Measurements from ENCODE around the gene ASCL2.
"Not testable (repeated sequence)": the region's sequence is repeated elsewhere in the genome, so short reads cannot be mapped to it uniquely, and the experiment has no call there.

ASCL2 gene

DNA sequence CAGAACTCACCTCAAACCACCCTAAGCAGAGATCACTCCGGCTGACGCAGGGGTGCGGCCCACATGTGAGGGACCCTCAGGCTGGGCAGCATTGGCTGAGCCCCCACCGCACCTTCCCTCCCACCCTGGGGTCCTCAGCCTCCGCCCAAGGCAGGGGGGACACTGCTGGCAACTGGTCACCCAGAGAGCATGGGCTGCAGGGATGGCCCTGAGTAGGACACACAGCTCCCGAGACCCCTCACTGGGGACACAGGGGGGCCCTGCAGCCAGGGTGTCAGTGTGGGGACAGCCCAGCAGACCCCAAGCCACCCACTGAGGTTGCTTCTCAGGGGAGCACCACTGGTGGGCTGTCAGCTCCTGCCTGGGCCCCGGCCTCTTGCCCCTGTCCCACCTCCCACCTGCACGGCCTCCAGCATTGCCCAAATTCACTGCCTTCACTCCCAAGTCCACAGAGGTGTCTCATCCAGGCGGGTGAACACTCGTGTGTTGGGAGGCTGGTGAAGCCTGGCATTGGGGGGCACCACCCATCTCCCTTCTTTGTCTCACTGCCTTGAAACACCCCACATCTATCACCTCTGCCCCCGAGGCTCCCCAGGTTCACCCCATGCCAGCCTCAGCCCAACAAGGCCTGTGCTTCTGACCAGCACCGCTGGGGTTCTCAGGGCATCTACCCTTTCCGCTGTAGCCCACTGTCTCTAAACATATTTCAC is 26.7 kb upstream of the ASCL2 start:
- no peak for DNase-seq

DNA sequence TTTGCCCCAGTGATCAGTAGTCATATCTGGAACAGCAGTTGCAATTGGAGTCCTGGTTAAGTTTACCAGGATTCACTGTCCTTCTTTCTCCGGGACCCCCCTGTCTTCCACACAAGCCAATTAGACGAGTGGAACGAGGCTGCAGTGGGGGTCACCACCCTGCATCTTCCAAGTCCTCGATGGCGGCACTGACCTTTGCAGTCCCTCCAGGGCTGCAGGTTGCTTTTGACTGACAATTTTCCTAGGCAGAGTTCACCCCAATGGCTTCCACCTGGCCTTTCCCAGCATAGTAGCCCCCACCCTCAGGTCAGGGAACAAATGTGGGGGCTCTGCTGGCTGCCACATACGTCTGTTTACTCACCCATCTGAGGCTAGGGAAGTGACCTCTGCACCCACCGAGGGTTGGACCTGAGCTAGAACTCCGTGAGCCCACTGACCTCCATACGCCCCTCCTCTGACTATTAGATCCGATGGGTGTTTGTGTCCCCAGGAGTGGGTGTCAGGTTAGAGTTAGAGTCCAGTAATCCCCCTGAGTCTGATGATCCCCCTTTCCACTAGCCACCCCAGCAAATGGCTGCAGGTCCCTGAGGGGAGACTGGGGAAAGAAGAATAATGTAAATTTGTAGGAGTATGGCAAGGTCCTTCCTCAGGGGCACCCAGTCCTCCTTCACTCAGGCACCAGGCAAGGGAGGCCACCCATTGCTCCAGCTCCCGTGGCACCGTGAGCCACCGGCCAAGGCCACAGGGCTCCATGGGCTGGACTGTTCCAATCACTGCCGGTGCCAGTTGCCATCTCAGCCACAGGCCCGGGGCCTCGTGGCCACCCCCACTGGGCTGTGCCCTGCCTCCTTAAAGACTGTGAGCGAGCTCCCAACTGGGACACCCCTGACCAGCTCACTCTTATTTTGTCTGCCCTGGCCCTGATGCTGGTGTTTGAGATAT is 25.9 kb upstream of the ASCL2 start:
- DNase-seq, result no peak

GRCh38 chr11:2294926-2295290 is 24.5 kb upstream of the ASCL2 start:
- DNase-seq, result no peak

DNA sequence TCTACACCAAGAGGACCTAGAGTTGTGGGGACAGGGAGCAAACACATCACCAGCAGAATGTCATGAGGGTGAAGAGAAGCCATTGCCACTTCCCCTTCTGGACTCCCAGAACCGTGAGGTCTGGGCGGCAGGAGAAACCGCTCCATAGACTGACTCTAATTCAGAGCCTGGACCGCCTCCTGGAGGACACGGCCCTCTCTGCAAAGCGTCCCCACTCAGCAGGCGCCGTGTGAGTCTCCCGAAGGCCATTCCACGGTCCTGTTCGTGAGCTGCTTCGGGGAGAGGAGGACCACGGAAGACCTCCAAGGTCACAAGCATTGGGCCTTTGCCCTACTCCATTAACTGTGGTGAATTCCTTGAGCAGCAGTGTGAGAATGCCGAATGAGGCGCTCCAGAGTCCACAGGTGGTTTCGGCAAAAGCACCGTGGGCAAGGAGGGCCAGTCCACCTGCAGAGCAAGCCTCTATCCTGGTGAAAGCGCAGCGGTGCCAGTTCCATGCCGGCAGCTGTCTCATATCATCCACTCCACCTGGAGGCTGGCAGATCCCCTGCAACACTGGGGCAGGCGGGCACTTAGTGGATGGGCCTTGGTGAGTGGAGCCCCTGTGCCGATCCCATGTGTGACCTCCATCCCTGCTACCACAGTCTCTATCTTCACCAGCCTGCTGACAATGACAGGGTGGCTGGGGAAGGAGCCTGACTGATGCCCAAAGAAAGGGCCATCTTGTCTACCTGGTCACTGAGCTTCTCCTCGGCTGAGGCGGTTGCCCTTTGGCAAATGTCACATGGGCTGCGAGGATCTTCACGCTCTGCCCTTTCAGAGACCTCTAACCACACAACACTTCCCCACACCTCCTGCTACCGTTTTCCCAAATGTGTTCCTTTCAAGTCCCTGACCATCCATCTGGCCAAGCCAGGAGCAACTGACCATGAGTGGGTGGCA is 23.9 kb upstream of the ASCL2 start:
- DNase-seq, result no peak

GRCh38 chr11:2293531-2293971 is 23.2 kb upstream of the ASCL2 start:
- DNase-seq, result no peak

- DNase-seq, result no peak
Observed at GRCh38 chr11:2290351-2290841, 20.0 kb upstream of the ASCL2 start.

DNA sequence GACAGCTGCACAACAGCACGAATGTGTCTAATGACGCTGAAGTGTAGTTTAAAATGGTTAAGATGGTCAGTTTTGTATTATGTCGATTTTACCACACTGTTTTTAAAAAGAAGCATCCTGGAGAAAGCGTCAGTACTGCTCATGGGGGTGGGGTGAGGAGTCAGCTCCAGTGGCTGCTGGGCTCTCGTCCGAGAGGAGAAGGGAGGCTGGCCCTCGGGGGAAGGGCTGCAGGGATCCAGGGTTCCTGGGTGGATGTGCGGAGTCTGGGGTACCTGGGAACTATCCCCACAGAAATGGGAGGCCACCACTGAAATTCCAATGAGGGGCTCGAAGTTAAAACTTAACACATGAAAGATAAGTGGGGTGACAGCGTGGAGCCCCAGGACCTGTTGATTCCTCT is 19.5 kb upstream of the ASCL2 start:
- no peak for DNase-seq

- DNase-seq, result no peak
Observed at GRCh38 chr11:2289350-2289749, 19.0 kb upstream of the ASCL2 start.

DNA sequence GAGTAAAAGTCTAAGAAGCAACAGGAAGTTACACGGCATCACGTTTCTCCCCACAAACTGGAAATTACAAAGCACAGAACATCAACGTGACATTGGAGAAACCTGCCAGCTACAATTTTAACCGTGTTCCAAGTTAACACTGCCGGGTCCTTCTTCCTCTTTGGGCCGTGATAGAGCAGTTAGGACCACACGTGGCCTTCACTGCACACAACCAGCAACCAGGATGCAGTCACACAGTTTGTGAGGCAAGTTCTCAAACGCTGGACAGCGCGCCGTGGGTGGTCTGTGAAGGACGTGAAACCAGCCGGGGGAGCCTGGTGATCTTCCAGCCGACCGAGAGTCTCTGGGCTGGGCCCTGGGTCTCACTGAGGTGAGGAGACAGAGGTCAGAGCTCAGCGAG is 16.7 kb upstream of the ASCL2 start:
- no peak for DNase-seq

DNA sequence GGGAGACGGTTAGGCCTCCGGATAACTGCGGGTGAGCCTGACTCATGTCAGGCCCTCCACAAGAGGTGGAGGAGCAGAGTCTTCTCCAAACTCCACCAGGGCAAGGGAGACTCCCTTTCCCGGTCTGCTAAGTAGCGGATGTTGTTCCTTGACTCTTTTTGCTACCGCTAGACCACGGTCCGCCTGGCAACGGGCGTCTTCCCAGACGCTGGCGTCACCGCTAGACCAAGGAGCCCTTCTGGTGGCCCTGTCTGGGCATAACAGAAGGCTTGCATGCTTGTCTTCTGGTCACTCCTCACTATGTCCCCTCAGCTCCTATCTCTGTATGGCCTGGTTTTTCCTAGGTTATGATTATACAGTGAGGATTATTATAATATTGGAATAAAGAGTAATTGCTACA is 16.0 kb upstream of the ASCL2 start:
- not testable (repeated sequence) for DNase-seq

- DNase-seq, result no peak
Observed at GRCh38 chr11:2280208-2280607, 9.8 kb upstream of the ASCL2 start.

- DNase-seq, result no peak
Observed at GRCh38 chr11:2277933-2278523, 7.6 kb upstream of the ASCL2 start.

GRCh38 chr11:2277008-2277346 is 6.6 kb upstream of the ASCL2 start:
- DNase-seq, result no peak

GRCh38 chr11:2276280-2277007 is 6.1 kb upstream of the ASCL2 start:
- DNase-seq, result no peak

DNA sequence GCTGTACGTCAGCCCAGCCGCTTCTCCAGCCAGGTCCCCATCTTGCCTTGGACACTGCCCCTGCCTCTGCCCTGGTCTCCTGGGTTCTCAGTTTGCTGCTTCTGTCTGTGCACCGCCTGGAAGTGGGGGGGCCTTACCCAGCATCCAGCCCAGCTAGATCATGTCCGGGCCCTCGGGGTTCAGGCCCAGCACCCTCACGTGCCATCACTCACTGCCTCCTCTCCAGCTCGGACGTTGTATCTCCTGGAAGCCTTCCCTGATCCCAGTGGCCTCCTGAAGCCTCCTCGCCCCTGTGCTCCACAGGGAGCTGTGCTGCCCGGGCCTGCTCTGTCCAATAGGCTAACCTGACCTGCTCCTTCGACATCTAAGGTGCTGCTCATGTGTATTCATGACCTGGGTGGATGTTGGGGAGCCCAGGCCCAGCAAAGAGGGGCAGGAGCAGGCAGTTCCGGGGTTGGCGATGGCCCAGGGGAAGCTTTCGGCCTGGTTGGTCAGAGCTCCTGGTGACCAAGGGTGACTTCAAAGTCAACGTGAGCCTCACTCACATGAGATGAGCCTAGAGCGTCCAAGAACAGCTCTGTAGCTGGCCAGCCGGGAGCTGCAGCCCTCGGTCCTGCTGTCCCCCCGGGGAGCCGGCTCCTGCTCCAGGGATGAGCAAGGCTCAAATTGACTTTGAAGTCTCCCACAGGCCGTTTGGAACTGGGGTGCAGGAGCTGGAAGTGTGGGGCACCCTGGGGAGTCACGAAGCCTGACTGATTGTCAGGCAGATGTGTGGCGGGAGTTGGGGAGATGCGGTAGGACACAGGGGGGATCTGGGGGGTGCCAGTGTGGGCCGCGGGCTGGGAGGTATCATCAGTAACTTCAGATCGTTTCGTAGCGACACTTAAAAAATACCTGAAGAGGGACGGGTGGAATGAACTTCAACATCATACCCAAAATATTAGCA is 5.2 kb upstream of the ASCL2 start:
- no peak for DNase-seq

DNA sequence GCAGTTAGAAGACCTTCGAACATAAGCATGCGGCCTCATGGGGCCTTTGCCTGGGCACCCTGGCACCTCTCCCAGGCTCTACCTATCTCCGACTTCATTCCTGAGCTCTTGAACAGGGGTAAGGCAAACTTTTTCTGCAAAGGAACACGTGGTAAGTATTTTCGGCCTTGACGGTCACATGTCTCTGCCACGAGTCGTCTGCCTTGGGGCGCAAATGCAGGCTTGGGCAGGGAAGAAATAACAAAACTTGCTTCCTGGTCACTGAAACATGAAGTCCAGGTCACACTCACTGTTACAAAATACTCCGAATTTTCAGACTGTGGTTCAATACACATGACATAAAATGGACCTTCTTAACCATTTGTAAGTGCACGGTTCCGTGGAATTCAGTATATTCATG is 3.4 kb upstream of the ASCL2 start:
- no peak for DNase-seq

DNA sequence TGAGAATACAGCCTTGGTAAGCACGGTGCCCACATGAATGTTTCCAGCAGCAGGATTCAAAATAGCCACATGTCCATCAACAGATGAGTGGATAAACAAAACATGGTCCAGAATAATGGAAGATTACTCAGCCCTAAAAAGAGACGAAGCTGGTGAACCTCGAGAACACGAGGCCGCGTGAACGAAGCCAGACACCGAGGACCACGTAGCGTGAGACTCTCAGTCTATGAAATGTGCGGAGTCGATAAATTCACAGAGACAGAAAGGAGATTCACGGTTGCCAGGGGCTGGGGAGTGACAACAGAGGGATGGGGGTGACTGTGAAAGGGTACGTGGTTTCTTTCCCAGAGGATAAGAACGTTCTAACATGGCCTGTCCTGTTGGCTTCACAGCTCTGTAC is 2.9 kb upstream of the ASCL2 start:
- DNase-seq, result no peak

DNA sequence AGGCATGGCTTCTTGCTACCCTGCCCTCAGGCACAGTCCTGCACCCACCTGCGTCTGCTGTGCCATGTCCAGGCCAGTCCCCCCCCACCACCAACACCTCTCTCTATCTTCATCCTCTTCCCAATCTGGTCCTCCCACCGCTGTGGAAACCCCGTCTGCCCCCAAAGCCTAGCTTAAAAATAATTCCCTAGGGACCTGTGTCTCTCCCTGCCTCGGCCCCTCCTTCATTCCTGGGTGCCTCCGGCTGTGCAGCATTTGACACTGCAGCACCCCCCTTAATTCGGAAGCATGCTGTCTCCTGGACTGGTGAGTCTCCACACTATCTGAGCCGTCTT is 2.5 kb upstream of the ASCL2 start:
- no peak for DNase-seq

DNA sequence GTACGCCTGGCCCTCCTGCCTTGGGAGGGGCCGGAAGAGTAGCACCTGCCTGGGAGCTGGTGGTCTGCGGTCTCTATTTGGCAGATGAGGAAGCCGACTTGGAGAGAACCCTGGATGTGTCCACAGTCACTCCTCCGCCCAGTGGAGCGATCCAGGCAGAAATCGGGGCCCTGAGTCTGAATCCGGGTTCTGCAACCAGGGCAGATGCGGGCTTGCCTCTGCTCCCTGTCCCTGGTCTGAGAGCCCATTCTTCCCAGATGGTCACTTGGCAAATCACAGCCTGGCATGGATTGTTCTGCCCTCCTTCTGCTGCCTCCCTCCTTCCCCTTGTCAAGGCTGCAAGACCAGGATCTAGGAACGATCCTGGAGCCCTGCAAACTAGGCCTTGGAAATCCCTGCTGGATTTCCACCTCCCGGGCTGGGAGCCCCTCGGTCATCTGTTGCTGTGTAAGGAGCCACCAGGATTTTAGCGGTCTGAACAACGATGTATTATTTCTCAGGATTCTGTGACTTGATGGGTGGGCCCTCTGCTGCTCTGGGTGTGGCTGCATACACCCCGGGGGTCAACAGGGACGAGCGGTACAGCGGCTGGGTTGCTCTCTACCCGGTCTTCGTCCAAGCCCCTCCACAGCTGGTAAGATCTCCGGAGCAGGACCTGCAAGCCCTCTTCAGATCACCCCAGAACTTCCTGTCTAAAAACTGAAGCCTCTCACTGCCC is 2.0 kb upstream of the ASCL2 start:
- no peak for DNase-seq
